ENCODE data around the gene SLC7A11. TPM values are rescaled to one million over a fixed set of nuclear protein-coding genes. Genes with fewer than 3 reads are reported as not detected.

The SLC7A11 gene
- total and polyA plus RNA-seq, 7 experiments from 2014 or later, result 0.21 to 2.8 (median 0.54) TPM; not detected in 2

GRCh38 chr4:138275216-138275615 lies 33.1 kb upstream of the SLC7A11 start:
- H3K9me3 Mint-ChIP-seq, result peaks cover 0 to 3% (median 0%) of the 10 kb centered on the region in 11 donors

GRCh38 chr4:138269175-138269574 lies 27.0 kb upstream of the SLC7A11 start:
- Mint-ChIP-seq H3K27ac (no peak overlapping the region), H3K27me3 (peaks cover 0 to 7% (median 0%) of the 10 kb centered on the region in 5 donors), H3K36me3 (no peaks in the 10 kb centered on the region), H3K9me3 (peaks cover 0 to 3% (median 0%) of the 10 kb centered on the region in 11 donors), H3K4me1 (no peaks in the 10 kb centered on the region), H3K4me3 (no peak overlapping the region)
- H3K4me1 ChIP-seq (ENCODE audit: control insufficient read depth in 2 of 2, insufficient read depth in 2 of 2, low read length in 2 of 2), result no peaks in the 10 kb centered on the region
- no peaks in the 10 kb centered on the region for H3K36me3 ChIP-seq (ENCODE audit: control insufficient read depth in 2 of 3, insufficient read depth in 3 of 3, low read length in 3 of 3)
- CTCF ChIA-PET, result no interaction called here
- POLR2A ChIA-PET, result no interaction called here
- no peak overlapping the region for H3K4me3 ChIP-seq (ENCODE audit: low read length)
- no peaks in the 10 kb centered on the region for H3K9me3 ChIP-seq (ENCODE audit: control insufficient read depth in 2 of 3, low read length in 3 of 3)
- intact Hi-C loops (cut with micrococcal nuclease), result no loop called here
- no peaks in the 10 kb centered on the region for H3K27me3 ChIP-seq (ENCODE audit: control insufficient read depth in 2 of 2, insufficient read depth in 2 of 2, low read length in 2 of 2)
- DNase-seq (no peak), ATAC-seq (no peak)
- H3K27ac ChIP-seq (ENCODE audit: low read depth, low read length), result no peak overlapping the region

More at GRCh38 chr4:138275216-138275615, 33.1 kb upstream of the SLC7A11 start:
- Histone ChIP-seq H3K9me3 (ENCODE audit: control insufficient read depth in 2 of 3, low read length in 3 of 3) (no peaks in the 10 kb centered on the region), H3K27ac (ENCODE audit: low read depth, low read length) (no peak overlapping the region), H3K4me3 (ENCODE audit: low read length) (no peak overlapping the region), H3K36me3 (ENCODE audit: control insufficient read depth in 2 of 3, insufficient read depth in 3 of 3, low read length in 3 of 3) (no peaks in the 10 kb centered on the region), H3K27me3 (ENCODE audit: control insufficient read depth in 2 of 2, insufficient read depth in 2 of 2, low read length in 2 of 2) (no peaks in the 10 kb centered on the region), H3K4me1 (ENCODE audit: control insufficient read depth in 2 of 2, insufficient read depth in 2 of 2, low read length in 2 of 2) (no peaks in the 10 kb centered on the region)
- CTCF ChIA-PET, result no interaction called here
- DNase-seq, result no peak
- Mint-ChIP-seq H3K27me3 (peaks cover 0 to 4% (median 0%) of the 10 kb centered on the region in 5 donors), H3K36me3 (no peaks in the 10 kb centered on the region), H3K4me1 (no peaks in the 10 kb centered on the region), H3K27ac (no peak overlapping the region), H3K4me3 (no peak overlapping the region)
- POLR2A ChIA-PET, result no interaction called here
- intact Hi-C loops (cut with micrococcal nuclease), result no loop called here
- ATAC-seq, result no peak

- no peaks in the 10 kb centered on the region for H3K36me3 Mint-ChIP-seq
- no peak overlapping the region for H3K4me3 ChIP-seq (ENCODE audit: low read length)
- DNase-seq, result no peak
- no peak overlapping the region for H3K4me3 Mint-ChIP-seq
- no peaks in the 10 kb centered on the region for H3K36me3 ChIP-seq (ENCODE audit: control insufficient read depth in 2 of 3, insufficient read depth in 3 of 3, low read length in 3 of 3)
- H3K4me1 Mint-ChIP-seq, result no peaks in the 10 kb centered on the region
- no peaks in the 10 kb centered on the region for H3K4me1 ChIP-seq (ENCODE audit: control insufficient read depth in 2 of 2, insufficient read depth in 2 of 2, low read length in 2 of 2)
- H3K9me3 Mint-ChIP-seq, result peaks cover 0 to 4% (median 0%) of the 10 kb centered on the region in 11 donors
- H3K27ac Mint-ChIP-seq, result no peak overlapping the region
- CTCF ChIA-PET, result no interaction called here
- H3K9me3 ChIP-seq (ENCODE audit: control insufficient read depth in 2 of 3, low read length in 3 of 3), result no peaks in the 10 kb centered on the region
- no peak for ATAC-seq
- intact Hi-C loops (cut with micrococcal nuclease), result no loop called here
- peaks cover 0 to 11% (median 0%) of the 10 kb centered on the region in 5 donors for H3K27me3 Mint-ChIP-seq
- POLR2A ChIA-PET, result no interaction called here
- no peaks in the 10 kb centered on the region for H3K27me3 ChIP-seq (ENCODE audit: control insufficient read depth in 2 of 2, insufficient read depth in 2 of 2, low read length in 2 of 2)
- no peak overlapping the region for H3K27ac ChIP-seq (ENCODE audit: low read depth, low read length)
Measured at GRCh38 chr4:138267835-138268234, 25.7 kb upstream of the SLC7A11 start.

- POLR2A ChIA-PET, result no interaction called here
- H3K36me3 Mint-ChIP-seq, result no peaks in the 10 kb centered on the region
- Histone ChIP-seq H3K27ac (ENCODE audit: low read depth, low read length) (no peak overlapping the region), H3K4me1 (ENCODE audit: control insufficient read depth in 2 of 2, insufficient read depth in 2 of 2, low read length in 2 of 2) (no peaks in the 10 kb centered on the region), H3K9me3 (ENCODE audit: control insufficient read depth in 2 of 3, low read length in 3 of 3) (no peaks in the 10 kb centered on the region), H3K4me3 (ENCODE audit: low read length) (no peak overlapping the region), H3K36me3 (ENCODE audit: control insufficient read depth in 2 of 3, insufficient read depth in 3 of 3, low read length in 3 of 3) (no peaks in the 10 kb centered on the region), H3K27me3 (ENCODE audit: control insufficient read depth in 2 of 2, insufficient read depth in 2 of 2, low read length in 2 of 2) (no peaks in the 10 kb centered on the region)
- H3K4me3 Mint-ChIP-seq, result no peak overlapping the region
- intact Hi-C loops (cut with micrococcal nuclease), result no loop called here
- H3K27ac Mint-ChIP-seq, result no peak overlapping the region
- DNase-seq (no peak), ATAC-seq (no peak)
- peaks cover 0 to 17% (median 0%) of the 10 kb centered on the region in 5 donors for H3K27me3 Mint-ChIP-seq
- peaks cover 0 to 4% (median 0%) of the 10 kb centered on the region in 11 donors for H3K9me3 Mint-ChIP-seq
- CTCF ChIA-PET, result no interaction called here
- no peaks in the 10 kb centered on the region for H3K4me1 Mint-ChIP-seq
Measured at GRCh38 chr4:138266948-138267347, 24.8 kb upstream of the SLC7A11 start.

GRCh38 chr4:138263247-138263816 lies 21.2 kb upstream of the SLC7A11 start:
- no peaks in the 10 kb centered on the region for H3K27me3 ChIP-seq (ENCODE audit: control insufficient read depth in 2 of 2, insufficient read depth in 2 of 2, low read length in 2 of 2)
- Mint-ChIP-seq H3K4me3 (no peak overlapping the region), H3K9me3 (peaks cover 0 to 5% (median 0%) of the 10 kb centered on the region in 11 donors), H3K4me1 (no peaks in the 10 kb centered on the region), H3K27me3 (peaks cover 0 to 34% (median 0%) of the 10 kb centered on the region in 5 donors), H3K27ac (no peak overlapping the region), H3K36me3 (no peaks in the 10 kb centered on the region)
- intact Hi-C loops (cut with micrococcal nuclease), result no loop called here
- H3K4me1 ChIP-seq (ENCODE audit: control insufficient read depth in 2 of 2, insufficient read depth in 2 of 2, low read length in 2 of 2), result no peaks in the 10 kb centered on the region
- ChIA-PET CTCF (no interaction called here), POLR2A (no interaction called here)
- DNase-seq (no peak), ATAC-seq (no peak)
- H3K36me3 ChIP-seq (ENCODE audit: control insufficient read depth in 2 of 3, insufficient read depth in 3 of 3, low read length in 3 of 3), result no peaks in the 10 kb centered on the region
- H3K9me3 ChIP-seq (ENCODE audit: control insufficient read depth in 2 of 3, low read length in 3 of 3), result no peaks in the 10 kb centered on the region
- H3K4me3 ChIP-seq (ENCODE audit: low read length), result no peak overlapping the region
- no peak overlapping the region for H3K27ac ChIP-seq (ENCODE audit: low read depth, low read length)

- no peak for DNase-seq
- H3K9me3 Mint-ChIP-seq, result peaks cover 0 to 5% (median 0%) of the 10 kb centered on the region in 11 donors
- H3K9me3 ChIP-seq (ENCODE audit: control insufficient read depth in 2 of 3, low read length in 3 of 3), result no peaks in the 10 kb centered on the region
Measured at GRCh38 chr4:138262469-138262868, 20.3 kb upstream of the SLC7A11 start.

GRCh38 chr4:138262030-138262429 lies 19.9 kb upstream of the SLC7A11 start:
- no peaks in the 10 kb centered on the region for H3K9me3 ChIP-seq (ENCODE audit: control insufficient read depth in 2 of 3, low read length in 3 of 3)
- intact Hi-C loops (cut with micrococcal nuclease), result no loop called here
- no peak for ATAC-seq
- Mint-ChIP-seq H3K36me3 (no peaks in the 10 kb centered on the region), H3K27ac (no peak overlapping the region), H3K27me3 (peaks cover 0 to 42% (median 0%) of the 10 kb centered on the region in 5 donors), H3K9me3 (peaks cover 0 to 5% (median 0%) of the 10 kb centered on the region in 11 donors), H3K4me1 (no peaks in the 10 kb centered on the region), H3K4me3 (no peak overlapping the region)
- no peaks in the 10 kb centered on the region for H3K36me3 ChIP-seq (ENCODE audit: control insufficient read depth in 2 of 3, insufficient read depth in 3 of 3, low read length in 3 of 3)
- no peak overlapping the region for H3K4me3 ChIP-seq (ENCODE audit: low read length)
- H3K27me3 ChIP-seq (ENCODE audit: control insufficient read depth in 2 of 2, insufficient read depth in 2 of 2, low read length in 2 of 2), result no peaks in the 10 kb centered on the region
- H3K27ac ChIP-seq (ENCODE audit: low read depth, low read length), result no peak overlapping the region
- ChIA-PET CTCF (no interaction called here), POLR2A (no interaction called here)
- no peak for DNase-seq
- H3K4me1 ChIP-seq (ENCODE audit: control insufficient read depth in 2 of 2, insufficient read depth in 2 of 2, low read length in 2 of 2), result no peaks in the 10 kb centered on the region

More at GRCh38 chr4:138262469-138262868, 20.3 kb upstream of the SLC7A11 start:
- no peaks in the 10 kb centered on the region for H3K4me1 Mint-ChIP-seq
- no peak overlapping the region for H3K4me3 Mint-ChIP-seq
- no peaks in the 10 kb centered on the region for H3K36me3 ChIP-seq (ENCODE audit: control insufficient read depth in 2 of 3, insufficient read depth in 3 of 3, low read length in 3 of 3)
- H3K27me3 Mint-ChIP-seq, result peaks cover 0 to 39% (median 0%) of the 10 kb centered on the region in 5 donors
- H3K36me3 Mint-ChIP-seq, result no peaks in the 10 kb centered on the region
- H3K27me3 ChIP-seq (ENCODE audit: control insufficient read depth in 2 of 2, insufficient read depth in 2 of 2, low read length in 2 of 2), result no peaks in the 10 kb centered on the region
- H3K27ac Mint-ChIP-seq, result no peak overlapping the region
- CTCF ChIA-PET, result no interaction called here
- intact Hi-C loops (cut with micrococcal nuclease), result no loop called here
- no peak for ATAC-seq
- no peak overlapping the region for H3K27ac ChIP-seq (ENCODE audit: low read depth, low read length)
- no peak overlapping the region for H3K4me3 ChIP-seq (ENCODE audit: low read length)
- POLR2A ChIA-PET, result no interaction called here
- H3K4me1 ChIP-seq (ENCODE audit: control insufficient read depth in 2 of 2, insufficient read depth in 2 of 2, low read length in 2 of 2), result no peaks in the 10 kb centered on the region

Measured in naive thymus-derived CD4-positive, alpha-beta T cell (primary cell).